GM23248 (cell line): Measurements from ENCODE around the gene AP3S2. TPM values are rescaled to one million over a fixed set of nuclear protein-coding genes. Genes with fewer than 3 reads are reported as not detected.

Experiments used
- DNase-seq: peaks from one replicate; pipeline ENCODE4 v3.0.0-alpha.2; 2015
- H2AFZ ChIP-seq: fragments of 200-600 bp; sonication (generic); 2 replicates; pipeline ENCODE4 v1.6.1; 2016; ENCODE audit warnings: antibody characterized with exemption
- H3F3A ChIP-seq: fragments of 200-600 bp; sonication (generic); 2 replicates; pipeline ENCODE4 v1.6.1; 2016; ENCODE audit warnings: mild to moderate bottlenecking, antibody characterized with exemption, mixed run types; ENCODE audit not compliant: insufficient read depth
- H3K27ac ChIP-seq: fragments of 200-600 bp; sonication (generic); 2 replicates; pipeline ENCODE4 v1.5.1; 2016; ENCODE audit warnings: mild to moderate bottlenecking
- H3K27me3 ChIP-seq: fragments of 200-600 bp; sonication (generic); replicated peaks from 2 replicates; pipeline ENCODE4 v1.6.1; 2016; ENCODE audit warnings: mild to moderate bottlenecking; ENCODE audit not compliant: insufficient read depth
- H3K36me3 ChIP-seq: fragments of 200-600 bp; sonication (generic); 2 replicates; pipeline ENCODE4 v1.6.1; 2016; ENCODE audit warnings: low read depth, mild to moderate bottlenecking
- H3K4me1 ChIP-seq: fragments of 200-600 bp; sonication (generic); 2 replicates; pipeline ENCODE4 v1.6.1; 2016; ENCODE audit warnings: mild to moderate bottlenecking; ENCODE audit not compliant: insufficient read depth
- H3K4me2 ChIP-seq: fragments of 200-600 bp; sonication (generic); one replicate; pipeline ENCODE4 v1.6.1; 2016; ENCODE audit warnings: mild to moderate bottlenecking; ENCODE audit not compliant: unreplicated experiment
- H3K4me3 ChIP-seq: fragments of 200-600 bp; sonication (generic); 2 replicates; pipeline ENCODE4 v1.5.1; 2016; ENCODE audit warnings: mild to moderate bottlenecking
- H3K79me2 ChIP-seq: fragments of 200-600 bp; sonication (generic); 2 replicates; pipeline ENCODE4 v1.6.1; 2016; ENCODE audit warnings: mild to moderate bottlenecking; ENCODE audit not compliant: insufficient read depth
- H3K9ac ChIP-seq: fragments of 200-600 bp; sonication (generic); 2 replicates; pipeline ENCODE4 v1.6.1; 2016; ENCODE audit warnings: mild to moderate bottlenecking
- H3K9me2 ChIP-seq: fragments of 200-600 bp; sonication (generic); 2 replicates; pipeline ENCODE4 v1.6.1; 2016; ENCODE audit warnings: mixed run types, mild to moderate bottlenecking, moderate library complexity; ENCODE audit not compliant: insufficient read depth
- H3K9me3 ChIP-seq: fragments of 200-600 bp; sonication (generic); one replicate; pipeline ENCODE4 v1.6.1; 2017; ENCODE audit warnings: low read depth
- H4K20me1 ChIP-seq: fragments of 200-600 bp; sonication (generic); 2 replicates; pipeline ENCODE4 v1.6.0; 2016; ENCODE audit not compliant: insufficient read depth
- EZH2 ChIP-seq: fragments of 200-600 bp; sonication (generic); IDR thresholded peaks from 2 replicates; pipeline ENCODE4 v1.6.1; 2018; ENCODE audit warnings: antibody characterized with exemption, mild to moderate bottlenecking; ENCODE audit not compliant: insufficient read depth, poor library complexity, severe bottlenecking
- EZH2phosphoT487 ChIP-seq: fragments of 200-600 bp; sonication (generic); IDR thresholded peaks from 2 replicates; pipeline ENCODE4 v1.6.1; 2018; ENCODE audit warnings: antibody characterized with exemption, moderate library complexity, mild to moderate bottlenecking, low read depth; ENCODE audit not compliant: insufficient read depth
- WGBS, 2 experiments: methylation state at CpG; one replicate each; pipeline ENCODE4 v1.1.6; 2015 to 2017; ENCODE audit warnings: low lambda C conversion rate in 2 of 2, low coverage in 1 of 2; ENCODE audit errors: missing lambda C conversion rate in 2 of 2; 5-methylcytosine and 5-hydroxymethylcytosine counted together
- in situ Hi-C: fragments of 300-500 bp; cut with MboI; formaldehyde crosslinking; loops from 2 replicates; pipeline ENCODE4 v1.15.0; 2020
- polyA plus RNA-seq: library from polyadenylated mRNA; unstranded; fragments of >200 nt; fragmentation: Nextera tagmentation; extraction: Ambion mirVana; gene quantifications from 2 replicates; pipeline ENCODE4 v1.2.1, GENCODE V29; 2016
- total RNA-seq: library from RNA; depleted of rRNA; stranded (reverse); fragments of >200 nt; shearing (Covaris generic); gene quantifications from 2 replicates; pipeline ENCODE4 v1.2.3, GENCODE V29; 2014

Gene AP3S2
- total and polyA plus RNA-seq, 2 experiments from 2014 or later = 27.0 to 85.0 TPM

GRCh38 chr15:89936786-89937265 lies 43.0 kb upstream of the AP3S2 start:
- H2AFZ ChIP-seq = no peak overlapping the region
- H3K79me2 ChIP-seq = no peaks in the 10 kb centered on the region
- no peak overlapping the region for H3K4me3 ChIP-seq
- 92 to 95% methylated on average over 14 of the region's 14 CpGs for WGBS, 2 experiments
- no peak overlapping the region for H3K9ac ChIP-seq
- no peaks in the 10 kb centered on the region for H4K20me1 ChIP-seq
- no peak for TF ChIP-seq EZH2phosphoT487
- no peak for TF ChIP-seq EZH2
- H3K4me2 ChIP-seq = no peak overlapping the region
- in situ Hi-C loops = no loop called here
- no peaks in the 10 kb centered on the region; the same call in 1 of the 2 replicates for H3K27me3 ChIP-seq
- no peak for DNase-seq
- no peaks in the 10 kb centered on the region for H3K9me2 ChIP-seq
- H3F3A ChIP-seq = no peaks in the 10 kb centered on the region
- H3K27ac ChIP-seq = no peak overlapping the region
- no peaks in the 10 kb centered on the region for H3K9me3 ChIP-seq
- no peaks in the 10 kb centered on the region for H3K36me3 ChIP-seq
- no peaks in the 10 kb centered on the region for H3K4me1 ChIP-seq

- TF ChIP-seq EZH2 (no peak), EZH2phosphoT487 (no peak)
- Histone ChIP-seq H3K9me2 (no peaks in the 10 kb centered on the region), H3K27me3 (no peaks in the 10 kb centered on the region; the same call in 1 of the 2 replicates), H3K27ac (no peak overlapping the region), H2AFZ (no peak overlapping the region), H3F3A (no peaks in the 10 kb centered on the region), H3K4me1 (no peaks in the 10 kb centered on the region), H3K9me3 (no peaks in the 10 kb centered on the region), H3K79me2 (no peaks in the 10 kb centered on the region), H3K4me3 (no peak overlapping the region), H3K9ac (no peak overlapping the region), H3K4me2 (no peak overlapping the region), H3K36me3 (no peaks in the 10 kb centered on the region), H4K20me1 (no peaks in the 10 kb centered on the region)
- no peak for DNase-seq
- in situ Hi-C loops = no loop called here
- WGBS, 2 experiments = 82 to 85% methylated on average over 8 of the region's 8 CpGs
These were observed 42.4 kb upstream of the AP3S2 start for GRCh38 chr15:89936051-89936785.

- in situ Hi-C loops = no loop called here
- no peak overlapping the region for H3K4me3 ChIP-seq
- H3K4me1 ChIP-seq = no peaks in the 10 kb centered on the region
- no peaks in the 10 kb centered on the region for H3K9me3 ChIP-seq
- H3K27me3 ChIP-seq = no peaks in the 10 kb centered on the region; the same call in 1 of the 2 replicates
- H3K36me3 ChIP-seq = no peaks in the 10 kb centered on the region
- no peaks in the 10 kb centered on the region for H4K20me1 ChIP-seq
- H3K9ac ChIP-seq = no peak overlapping the region
- no peak overlapping the region for H3K27ac ChIP-seq
- no peaks in the 10 kb centered on the region for H3K9me2 ChIP-seq
- DNase-seq = no peak
- 97 to 98% methylated on average over 3 of the region's 3 CpGs for WGBS, 2 experiments
- no peaks in the 10 kb centered on the region for H3K79me2 ChIP-seq
- H2AFZ ChIP-seq = no peak overlapping the region
- TF ChIP-seq EZH2phosphoT487 = no peak
- no peak for TF ChIP-seq EZH2
- H3K4me2 ChIP-seq = no peak overlapping the region
- H3F3A ChIP-seq = no peaks in the 10 kb centered on the region
These were observed 39.1 kb upstream of the AP3S2 start for GRCh38 chr15:89932880-89933279.

DNA sequence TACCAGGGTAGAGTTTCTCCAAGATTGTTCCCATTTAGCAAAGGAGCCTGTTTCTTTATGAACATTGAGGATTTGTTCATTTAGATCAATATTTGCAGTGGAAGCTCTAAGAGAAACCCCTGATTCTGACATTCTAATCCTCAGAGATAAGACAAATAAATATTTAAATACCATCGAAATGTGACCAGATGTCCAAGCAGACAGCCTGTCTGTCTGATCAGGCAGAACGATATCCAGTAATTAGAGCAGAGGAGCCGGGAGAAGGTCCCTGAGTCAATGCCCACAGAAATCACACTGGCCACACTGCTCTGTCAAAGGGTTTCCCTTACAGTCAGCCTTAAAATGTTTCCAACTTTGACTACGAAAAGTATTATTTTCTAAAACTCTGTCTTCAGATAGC lies 34.6 kb upstream of the AP3S2 start:
- H3K79me2 ChIP-seq = no peaks in the 10 kb centered on the region
- in situ Hi-C loops = no loop called here
- no peaks in the 10 kb centered on the region for H3K9me2 ChIP-seq
- no peak overlapping the region for H3K4me2 ChIP-seq
- H4K20me1 ChIP-seq = no peaks in the 10 kb centered on the region
- 0 out of 2 replicates have a peak, but pooled peaks cover 3% of the 10 kb centered on the region for H3K4me1 ChIP-seq
- no peak overlapping the region for H3K9ac ChIP-seq
- no peak for DNase-seq
- H3K9me3 ChIP-seq = no peaks in the 10 kb centered on the region
- no peaks in the 10 kb centered on the region; the same call in 1 of the 2 replicates for H3K27me3 ChIP-seq
- H3F3A ChIP-seq = no peaks in the 10 kb centered on the region
- H3K36me3 ChIP-seq = no peaks in the 10 kb centered on the region
- no peak overlapping the region for H3K27ac ChIP-seq
- WGBS, 2 experiments = 52 to 59% methylated on average over 4 of the region's 4 CpGs
- no peak for TF ChIP-seq EZH2
- TF ChIP-seq EZH2phosphoT487 = no peak
- no peak overlapping the region for H3K4me3 ChIP-seq
- no peak overlapping the region for H2AFZ ChIP-seq
